Measurements from ENCODE around the gene TTLL6.

The TTLL6 gene

DNA sequence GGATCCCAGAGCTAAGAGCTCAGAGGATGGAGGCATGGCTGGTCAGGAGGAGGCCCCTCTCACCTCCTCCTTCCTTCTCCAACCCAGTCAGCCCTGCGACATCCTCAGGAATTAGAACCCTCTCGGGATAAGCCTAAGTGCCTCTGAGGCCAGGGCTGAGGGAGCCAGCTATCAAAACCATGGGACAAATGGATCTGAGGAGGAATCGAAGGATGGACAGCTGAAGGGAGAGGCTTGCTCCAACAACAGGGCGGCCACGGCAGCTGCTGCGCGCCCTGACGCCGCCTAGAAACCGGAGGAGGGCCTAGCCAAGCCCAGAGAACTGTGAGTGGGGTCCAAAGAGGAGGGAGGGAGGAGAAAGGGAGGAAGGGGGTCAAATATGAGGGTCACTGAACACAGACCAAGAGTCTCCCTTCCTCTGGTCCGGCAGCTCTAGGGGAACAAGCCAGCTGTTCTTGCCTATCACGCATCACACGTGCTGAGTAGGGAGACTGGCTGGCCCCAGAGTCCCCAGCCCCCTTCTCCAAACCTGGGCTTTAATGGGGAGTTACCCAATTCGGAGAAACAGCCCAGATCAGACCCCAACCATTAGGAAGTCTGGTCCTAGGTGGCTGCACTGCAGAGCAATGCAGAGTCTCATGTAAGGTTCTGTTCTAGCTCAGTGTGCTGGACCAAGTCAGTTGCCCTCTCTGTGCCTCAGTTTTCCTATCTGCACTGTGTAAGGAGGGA is 82.5 kb downstream of the TTLL6 start:
- no peak for DNase-seq

DNA sequence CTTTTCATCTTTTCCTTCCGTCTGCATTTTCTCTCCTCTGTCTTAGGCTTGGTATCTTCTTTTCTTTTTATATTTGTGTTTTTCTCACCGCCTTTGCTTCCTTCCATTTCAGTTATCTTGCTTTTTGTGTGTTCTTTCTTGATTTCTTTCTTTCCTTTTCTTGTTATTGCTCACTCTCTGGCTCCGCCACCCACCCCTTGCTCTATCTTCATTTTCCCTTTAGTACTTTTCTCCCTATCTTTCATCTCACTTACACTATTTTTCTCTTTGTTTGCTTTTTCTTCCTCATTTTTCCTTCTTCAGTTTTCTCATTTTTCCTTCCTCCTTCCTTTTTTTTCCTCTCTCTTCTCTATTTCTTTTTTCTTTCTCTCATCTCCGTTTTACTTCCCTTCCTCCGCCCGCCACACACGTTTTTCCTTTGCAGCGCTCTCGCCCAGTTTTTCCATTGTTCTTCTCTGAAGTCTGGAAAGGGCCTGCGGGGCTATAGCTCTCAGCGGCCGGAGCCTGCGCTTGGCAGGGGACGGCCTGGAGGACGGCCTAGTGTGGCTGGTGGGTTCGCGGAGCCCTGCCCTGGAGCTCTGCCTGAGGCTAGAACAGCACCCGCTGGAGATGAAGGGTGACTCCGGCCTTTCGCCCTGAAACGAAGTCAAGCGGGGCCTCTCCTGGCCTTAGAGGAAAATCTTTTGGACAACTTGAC is 83.2 kb downstream of the TTLL6 start:
- DNase-seq: no peak

DNA sequence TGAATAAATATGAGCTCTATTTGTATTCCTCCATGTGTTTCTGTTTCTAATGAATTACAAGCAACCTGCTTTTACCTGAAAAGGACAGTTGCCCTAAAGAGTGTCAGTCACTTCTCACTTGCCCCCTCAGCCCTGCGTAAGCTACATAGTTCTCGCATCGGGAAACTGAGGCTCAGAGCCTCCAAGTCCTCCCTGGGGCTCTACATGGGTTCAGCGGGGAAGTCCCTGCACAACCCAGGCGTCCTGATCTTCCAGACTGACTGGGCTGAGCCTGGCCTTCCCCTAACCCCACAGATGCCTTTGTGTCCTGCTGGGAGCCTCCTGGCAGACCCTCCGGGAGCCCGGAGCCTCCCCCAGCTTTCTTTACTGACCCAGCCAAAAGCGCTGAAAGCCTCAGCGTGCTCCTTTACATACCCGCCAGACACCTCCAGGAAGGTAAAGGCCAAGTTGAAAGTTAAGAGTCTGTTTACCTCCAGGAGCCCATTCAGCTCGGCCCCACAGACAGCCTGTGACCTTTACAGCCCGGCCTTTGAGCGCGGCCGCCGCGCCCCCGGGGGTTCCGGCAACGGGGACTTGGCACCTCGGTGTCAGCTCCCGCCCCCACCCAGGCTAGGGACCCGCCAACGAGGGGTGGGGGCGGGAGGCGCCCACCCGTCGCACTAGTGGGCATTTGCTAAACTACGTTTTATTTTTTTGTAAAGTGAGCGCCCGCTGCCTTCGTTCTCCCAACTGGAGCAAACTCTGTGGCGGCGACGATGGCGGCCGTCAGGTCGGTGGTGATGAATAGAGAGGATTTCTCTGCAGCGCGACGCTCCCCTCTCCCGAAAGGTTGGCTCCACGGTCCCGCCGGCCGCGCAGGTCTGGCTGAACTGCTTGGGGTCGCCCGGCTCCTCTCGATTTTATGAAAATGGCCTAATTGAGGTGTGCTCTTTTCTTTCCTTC is 84.1 kb downstream of the TTLL6 start:
- no peak for DNase-seq

DNA sequence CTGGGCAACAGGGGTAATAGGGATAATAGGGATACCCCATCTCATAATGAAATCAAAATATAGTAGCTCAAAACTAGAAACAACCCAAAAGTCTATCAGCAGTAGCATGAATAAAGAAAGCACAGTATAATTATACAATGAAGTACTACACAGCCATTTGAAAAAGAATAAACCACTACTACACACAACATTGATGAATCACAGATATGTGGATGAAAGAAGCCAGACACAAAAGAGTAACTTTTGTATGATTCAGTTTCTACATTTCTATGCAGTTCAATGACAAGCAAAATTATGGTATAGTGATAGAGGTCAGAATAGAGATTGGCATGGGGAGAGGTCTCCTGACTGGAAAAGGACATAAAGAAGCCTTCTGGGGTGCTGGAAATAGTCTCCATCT is 85.7 kb downstream of the TTLL6 start:
- no peak for DNase-seq

DNA sequence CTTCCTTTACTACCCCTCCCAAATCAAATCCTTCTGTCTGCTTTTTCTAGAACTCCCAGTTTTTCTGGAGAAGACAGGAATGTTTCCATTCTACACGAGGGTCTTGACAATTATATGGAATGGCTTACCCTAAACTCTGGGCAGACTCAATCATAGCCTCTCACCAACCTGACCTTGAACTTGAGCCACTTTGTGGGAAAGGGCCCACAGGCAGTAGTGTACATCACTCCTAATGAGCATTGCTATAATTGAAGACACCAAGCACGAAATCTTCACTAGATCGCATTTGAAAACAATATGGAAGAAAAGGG is 86.8 kb downstream of the TTLL6 start:
- DNase-seq: no peak

DNA sequence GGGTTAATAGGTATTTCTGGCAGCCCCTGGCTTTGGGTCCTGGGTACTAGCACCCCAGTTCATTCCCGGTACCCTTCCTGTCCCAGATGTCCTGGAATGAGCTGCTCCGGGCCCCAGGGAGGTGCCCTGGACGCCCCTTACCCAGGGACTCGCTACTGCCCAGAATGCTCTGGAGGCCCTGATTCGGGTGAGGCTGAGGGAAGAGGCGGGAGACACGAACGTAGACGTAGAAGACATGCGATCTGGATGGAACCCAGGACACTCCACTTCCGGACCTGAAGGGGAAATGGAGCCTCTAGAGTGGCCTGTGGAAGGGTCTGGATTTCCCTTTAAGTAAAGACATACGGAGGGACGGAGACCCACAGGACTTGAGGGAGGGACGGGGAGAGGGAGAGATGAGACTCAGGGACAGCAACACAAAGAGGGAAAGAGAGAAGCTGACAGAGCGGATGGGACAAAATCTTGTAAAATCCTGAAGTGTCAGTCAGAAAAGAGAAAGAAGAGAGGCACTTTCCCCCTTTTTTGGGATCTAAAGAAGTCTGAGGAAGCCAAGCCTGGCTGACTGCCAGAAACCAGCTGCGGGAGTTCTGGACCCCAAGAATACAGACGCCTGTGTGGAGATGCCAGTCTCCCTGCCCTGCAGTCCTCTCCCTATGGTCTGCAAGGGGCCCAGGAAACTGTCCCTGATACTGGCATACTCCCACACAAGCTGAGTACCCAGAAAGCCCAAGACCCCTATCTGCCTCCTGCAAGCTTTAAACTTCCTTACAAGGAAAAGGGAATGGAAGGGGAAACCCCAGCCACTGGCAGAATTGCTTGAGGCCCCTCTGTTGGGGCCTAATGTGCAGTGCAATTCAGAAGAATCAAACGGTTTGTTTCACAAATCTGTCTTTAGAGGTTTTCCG is 87.4 kb downstream of the TTLL6 start:
- DNase-seq: no peak

DNA sequence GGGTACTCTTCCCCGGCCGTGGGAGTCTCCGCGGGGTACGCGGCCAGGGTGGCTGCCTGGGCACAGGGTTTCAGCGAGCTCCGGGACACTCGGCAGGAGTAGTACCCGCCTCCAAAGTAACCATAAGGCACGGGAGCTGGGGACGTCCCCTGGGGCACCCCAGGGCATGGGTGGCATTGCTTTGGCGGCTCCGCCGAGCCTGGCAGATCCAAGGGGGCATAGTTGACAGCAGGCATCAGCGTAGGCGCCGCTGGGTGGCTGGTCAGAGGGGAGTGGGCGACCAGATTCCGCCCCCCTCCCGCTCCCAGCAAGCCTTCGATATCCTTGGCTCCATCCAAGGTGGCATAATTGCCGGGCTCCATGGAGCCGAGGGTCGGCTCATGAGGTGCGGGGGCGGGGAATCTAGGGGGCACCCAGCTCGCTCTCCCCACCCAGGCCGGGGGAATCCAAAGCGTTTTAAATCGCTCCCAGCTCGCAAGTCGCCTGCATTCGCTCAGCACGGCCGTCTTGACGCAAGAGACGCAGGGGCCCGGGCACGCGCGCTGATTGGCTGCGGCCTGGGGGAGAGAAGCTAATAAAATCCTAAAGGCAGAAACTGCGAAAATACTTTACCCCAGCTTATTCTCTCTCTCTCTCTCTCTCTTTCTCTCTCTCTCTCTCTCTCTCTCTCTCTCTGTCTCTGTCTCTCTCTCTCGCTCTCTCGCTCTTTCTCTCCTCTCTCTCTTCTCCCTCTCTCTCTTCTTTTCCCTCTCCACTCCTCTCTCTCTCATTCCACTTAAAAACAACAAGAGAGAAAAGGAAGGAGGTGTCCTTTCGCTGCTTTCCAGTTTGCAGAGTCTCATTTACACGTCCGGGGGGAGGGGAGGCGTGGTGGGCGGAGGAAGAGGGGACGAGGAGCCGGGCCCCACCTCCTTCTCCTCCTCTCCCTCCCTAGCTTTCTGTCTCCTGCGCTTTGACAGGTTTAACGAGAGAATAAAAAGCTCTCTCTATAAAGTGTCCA is 88.5 kb downstream of the TTLL6 start, which contains the start of gene HOXB13:
TSS of gene HOXB13 (minus strand) at position 519 of the 1,000 bp plus-strand sequence. CDS start at position 362, 157 bp downstream.
- no peak for DNase-seq

DNA sequence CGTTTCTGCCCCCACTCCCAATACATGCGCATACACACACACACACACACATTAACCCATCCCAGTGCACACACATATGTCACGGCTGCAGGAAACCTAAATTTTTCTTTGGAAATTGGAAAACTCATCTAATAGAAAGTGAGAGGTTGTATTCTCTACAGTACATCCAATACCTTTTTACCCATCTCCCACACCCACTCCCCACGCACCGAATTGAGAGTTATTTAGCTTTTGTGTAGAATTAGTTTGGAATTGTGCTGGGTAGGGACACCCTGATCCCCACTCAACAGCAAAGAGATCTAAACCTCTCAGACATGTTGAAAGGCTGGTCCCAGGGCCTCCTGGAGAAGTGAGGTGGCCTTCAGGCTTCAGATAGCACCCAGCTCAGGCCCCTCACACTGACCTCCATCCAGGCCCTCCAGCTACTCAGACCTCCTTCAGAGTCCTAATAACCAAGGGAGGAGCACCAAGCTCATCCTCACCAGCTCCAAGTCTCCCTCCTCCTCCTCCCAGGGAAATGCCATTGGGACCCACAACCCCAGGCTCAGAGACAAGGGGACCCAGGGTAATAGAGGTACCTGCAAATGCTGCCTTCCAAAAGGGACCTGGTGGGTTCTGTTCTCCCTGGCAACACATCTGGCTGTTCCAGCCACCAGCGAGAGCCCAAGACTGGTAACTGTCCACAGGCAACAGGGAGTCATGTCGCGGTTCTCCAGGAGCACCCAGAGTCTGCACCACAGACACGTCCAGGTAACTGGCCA is 89.4 kb downstream of the TTLL6 start:
- no peak for DNase-seq

DNA sequence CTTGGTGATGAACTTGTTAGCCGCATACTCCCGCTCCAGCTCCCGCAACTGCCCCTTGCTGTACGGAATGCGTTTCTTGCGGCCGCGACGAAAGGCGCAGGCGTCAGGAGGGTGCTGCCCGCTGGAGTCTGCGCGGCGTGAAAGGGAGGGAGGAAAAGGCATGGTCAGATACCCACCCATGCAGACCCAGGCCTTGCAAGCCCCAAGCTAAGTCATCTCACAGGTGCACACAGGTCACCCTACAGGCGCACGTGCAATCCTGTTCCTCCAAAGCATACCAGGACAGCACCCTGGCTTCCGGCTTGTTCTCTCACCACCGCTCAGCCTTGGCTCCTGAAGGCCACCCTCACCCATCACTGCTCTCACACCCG is 90.1 kb downstream of the TTLL6 start:
- no peak for DNase-seq

DNA sequence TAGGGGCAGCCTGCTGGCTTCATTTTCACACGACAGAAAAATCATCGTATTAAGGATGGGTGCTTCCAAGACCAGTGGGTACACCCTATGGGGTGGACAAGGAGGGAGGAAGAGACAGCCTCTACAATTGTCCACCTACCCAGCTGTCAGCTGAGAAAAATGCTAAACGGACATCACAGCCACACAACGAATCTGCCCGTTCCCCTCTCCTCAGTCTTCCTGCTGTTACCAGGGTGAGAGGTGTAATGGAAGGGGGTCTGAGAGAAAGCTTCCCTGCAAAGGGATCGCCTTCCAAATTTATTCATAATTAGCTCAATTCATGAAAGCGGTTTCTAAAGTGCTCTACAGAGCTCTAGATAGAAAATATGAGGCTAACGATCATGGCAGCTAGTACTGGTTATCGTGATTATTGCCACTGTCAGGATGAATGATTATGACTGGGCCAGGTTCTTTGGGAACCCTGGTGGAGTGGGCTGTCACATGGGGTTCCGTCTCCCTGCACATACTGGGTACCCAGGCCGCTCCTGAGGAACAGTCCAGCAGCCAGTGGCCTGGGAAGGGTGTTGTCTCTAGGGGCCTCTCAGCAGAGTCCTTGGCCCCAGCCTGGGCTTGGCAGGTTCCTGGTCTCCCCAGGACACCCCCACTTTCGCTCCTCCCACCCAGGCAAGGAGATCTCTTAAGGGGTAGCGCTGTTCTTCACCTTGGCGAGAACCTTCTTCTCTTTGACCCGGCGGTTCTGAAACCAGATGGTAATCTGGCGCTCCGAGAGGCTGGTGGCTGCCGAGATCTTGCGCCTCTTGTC is 90.7 kb downstream of the TTLL6 start:
- DNase-seq: no peak

DNA sequence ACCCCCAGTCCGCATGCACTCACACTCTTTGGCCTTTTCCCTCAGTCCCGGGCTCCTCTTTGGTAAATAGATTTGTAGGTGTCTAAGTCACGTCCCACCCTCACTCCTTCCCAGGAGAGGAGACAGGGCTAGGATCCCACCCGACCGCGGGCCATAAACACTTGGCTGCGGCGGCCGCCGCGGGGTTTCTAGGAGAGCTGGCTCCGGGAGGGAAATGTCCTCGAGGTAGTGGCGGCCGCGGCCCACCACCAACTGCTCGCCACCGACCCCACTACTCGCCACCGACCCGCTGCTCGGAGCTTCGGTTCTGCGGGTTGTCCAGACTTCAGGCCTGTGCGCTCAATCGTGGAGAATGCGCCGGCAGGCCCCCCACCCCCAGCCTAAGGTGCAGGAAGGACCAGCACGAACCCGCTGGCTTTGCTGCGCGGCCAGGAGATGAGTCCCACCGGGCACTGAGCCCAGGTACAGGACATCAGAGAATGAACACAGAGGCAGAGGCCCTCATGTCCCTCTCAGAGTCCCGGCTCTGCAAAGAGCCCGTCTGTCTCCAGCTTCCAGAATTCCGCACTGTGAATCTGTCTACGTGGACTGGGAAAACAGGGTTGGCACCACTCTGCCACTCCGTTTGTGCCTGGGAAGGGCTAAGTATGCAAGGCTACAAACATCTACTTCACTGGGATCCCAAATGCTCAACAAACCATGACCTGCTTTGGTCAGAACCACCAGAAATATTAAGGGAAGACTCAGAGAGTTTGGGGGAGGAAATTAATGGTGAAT is 91.6 kb downstream of the TTLL6 start:
- no peak for DNase-seq

DNA sequence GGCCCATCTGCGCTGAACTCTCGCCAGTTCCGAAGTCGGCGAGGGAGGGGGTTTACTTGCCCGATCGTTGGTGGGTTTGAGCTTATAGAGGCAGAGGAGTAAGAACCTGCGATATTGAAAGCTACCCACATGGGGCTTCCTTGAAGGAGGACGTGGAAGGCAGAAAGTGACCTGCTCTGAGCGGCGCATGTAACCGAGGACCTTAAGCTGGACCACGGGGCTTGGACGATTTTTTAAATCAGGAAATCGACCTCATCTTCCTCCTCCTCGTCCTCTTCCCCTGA is 92.1 kb downstream of the TTLL6 start:
- DNase-seq: no peak

DNA sequence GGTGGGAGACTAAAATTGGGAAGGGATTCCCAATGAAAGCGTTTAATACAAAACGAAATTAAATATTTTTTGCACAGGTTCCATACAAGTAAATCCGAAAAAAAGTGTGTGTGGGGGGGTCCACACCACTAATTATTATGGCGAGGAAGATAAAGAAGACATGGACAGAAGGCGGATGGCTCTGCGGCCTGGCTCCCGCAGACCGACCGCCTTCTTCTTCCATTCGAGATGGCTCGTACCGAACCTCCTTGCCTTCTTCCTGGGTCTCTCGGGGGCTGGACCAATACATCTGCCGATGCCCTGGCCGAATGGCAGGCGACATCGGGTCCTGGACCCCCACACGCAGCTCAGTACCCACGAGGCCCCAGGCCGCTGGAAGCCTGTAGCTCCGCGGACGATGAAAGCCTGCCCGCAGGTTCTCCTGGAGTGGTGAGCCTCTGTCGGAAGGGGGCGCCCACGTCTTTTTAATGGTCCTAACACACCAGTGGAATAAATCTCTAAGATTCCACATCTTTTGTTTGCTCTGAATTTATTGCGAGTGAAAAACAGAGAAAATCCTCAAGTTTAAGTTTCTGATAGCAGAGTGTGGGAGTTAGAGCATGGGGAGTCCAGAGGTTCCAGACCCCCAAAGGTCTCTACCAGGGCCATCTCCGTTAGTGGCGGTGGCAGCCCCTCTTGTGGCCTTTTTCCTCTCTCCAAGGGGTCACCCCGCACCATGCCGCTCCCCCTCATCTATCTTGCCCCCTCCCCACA is 92.6 kb downstream of the TTLL6 start:
- DNase-seq: peak; percentile 60

DNA sequence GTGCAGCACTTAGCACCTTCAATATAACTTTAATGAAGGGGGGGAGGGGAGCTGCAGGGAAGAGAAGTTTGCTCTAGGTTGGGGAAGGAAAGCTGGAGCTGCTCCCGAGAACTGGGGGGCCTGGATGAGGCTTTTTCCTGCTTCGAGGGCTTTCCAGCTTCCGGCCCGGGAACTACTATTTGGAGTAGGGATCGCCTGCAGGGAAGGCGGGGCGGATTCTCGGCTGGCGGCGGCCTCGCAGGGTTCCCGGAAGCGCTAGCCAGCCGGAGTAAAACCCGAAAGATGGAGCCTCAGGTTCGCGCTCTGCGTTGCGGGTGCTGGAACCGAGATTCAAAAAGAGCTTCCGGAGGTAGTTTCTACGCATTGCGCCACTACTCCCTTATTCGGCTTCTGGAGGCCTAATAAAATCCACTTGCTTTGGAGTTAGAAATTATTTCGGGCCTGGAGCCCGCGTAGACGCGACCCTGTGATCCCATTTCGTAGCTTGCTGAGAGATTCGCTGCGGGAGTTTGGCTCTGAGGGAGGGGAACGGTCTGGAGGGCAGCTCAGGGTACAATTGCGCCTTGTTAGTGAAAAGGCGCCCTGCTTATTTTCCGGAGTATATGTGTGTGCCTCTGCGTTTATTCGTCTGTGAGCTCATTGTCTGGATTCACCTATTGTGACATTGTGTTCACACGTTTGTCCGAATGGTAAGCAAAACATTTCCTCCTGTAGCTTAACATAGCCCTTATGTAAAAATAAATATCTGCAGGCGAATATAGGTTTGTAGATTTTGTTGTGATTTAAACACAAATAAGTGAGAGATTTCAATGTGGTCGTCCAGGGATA is 93.4 kb downstream of the TTLL6 start:
- no peak for DNase-seq

DNA sequence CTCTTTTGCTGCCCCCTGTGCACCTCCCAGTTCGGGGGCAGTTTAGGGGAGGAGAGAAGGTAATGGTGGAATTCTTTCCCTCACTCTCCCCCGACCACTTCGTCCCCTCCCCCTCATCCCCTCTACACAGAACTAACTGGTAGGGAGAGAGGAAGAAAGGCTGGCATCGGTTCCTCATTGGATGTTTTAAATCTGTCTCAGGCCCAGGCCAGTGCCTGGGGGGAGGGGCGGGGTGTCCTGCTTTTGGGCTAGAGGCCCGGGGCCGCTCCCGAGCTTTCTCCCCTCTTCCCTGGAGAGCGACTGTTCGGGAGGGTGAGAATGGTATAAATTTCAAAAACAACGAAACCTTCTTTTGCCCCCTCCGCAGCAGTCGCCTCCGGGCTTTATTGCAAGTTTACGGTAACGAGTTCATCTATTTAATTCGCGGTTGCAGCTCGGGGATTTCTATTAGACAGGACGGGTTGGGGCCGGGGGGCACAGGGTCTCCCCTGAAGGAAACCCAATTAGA is 94.1 kb downstream of the TTLL6 start, which contains the start of gene PRAC2:
TSS of gene PRAC2 (plus strand) at position 271 of the 508 bp plus-strand sequence. CDS start 1,226 bp downstream, outside the sequence.
- no peak for DNase-seq

DNA sequence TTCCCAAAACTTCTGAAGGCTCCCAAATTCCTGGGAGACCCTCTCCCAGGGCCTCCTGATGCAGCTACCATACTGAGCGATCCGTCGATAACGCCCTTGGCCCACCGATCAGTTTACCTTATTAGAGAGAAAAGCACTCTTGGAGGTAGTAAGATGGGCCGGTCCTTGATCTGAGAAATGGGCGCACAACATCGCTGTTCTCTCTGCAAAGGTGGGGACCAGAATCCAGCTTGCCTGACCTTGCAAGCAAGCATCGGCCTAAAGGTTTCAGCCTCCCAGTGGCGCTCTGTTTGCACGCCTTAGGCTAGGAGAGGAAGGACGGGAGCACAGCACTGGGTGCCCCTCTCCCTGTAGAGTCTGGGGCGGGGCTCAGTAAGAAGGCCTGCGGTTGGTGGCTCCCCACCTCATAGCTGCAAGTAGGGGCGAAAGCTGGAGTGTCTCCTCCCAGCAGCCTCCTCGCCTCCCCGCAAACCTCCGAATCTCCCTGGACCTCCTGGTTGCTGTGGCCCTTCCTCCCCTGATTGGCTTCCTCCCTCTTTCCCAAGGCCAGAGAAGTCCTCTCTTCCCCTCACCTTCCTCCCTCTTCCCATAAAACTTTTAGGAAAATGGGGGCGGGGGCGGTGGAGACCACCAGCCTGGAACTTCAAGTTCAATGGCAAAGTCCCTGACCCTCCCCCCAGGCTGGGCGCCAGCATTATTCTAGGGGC is 94.7 kb downstream of the TTLL6 start, which contains the start of gene PRAC1:
TSS of gene PRAC1 (minus strand) at position 318 of the 707 bp plus-strand sequence. CDS start at position 192, 126 bp downstream.
- DNase-seq: no peak

All from NCI-H1092 (cell line).